Stimulated activated CD4-positive, alpha-beta T cell treated with anti-CD3 and anti-CD28 coated beads, Interleukin-15, amount 100 ng/mL, for 1 hour (primary cell): ENCODE measurements around the gene AIRE.
"Not testable (repeated sequence)": the region's sequence is repeated elsewhere in the genome, so short reads cannot be mapped to it uniquely, and the experiment has no call there.

Experiments used
- DNase-seq, 2 donors: peaks; one replicate each; pipeline ENCODE4 v3.0.0-alpha.2; 2020; ENCODE audit warnings: low read depth in 1 of 2, low spot score in 1 of 2

AIRE gene

GRCh38 chr21:44285138-44285992 is at the start of gene AIRE:
AIRE (plus strand) TSS chr21:44285876; CDS start chr21:44286007, 131 bp downstream.
- DNase-seq = no peak

- DNase-seq = not testable (repeated sequence)
These were observed 45.3 kb upstream of the AIRE start for GRCh38 chr21:44240353-44240752.

- DNase-seq = not testable (repeated sequence)
These were observed 44.8 kb upstream of the AIRE start, which contains the start of gene ICOSLG for GRCh38 chr21:44240842-44241241. ICOSLG (minus strand) TSS chr21:44240943; CDS start chr21:44240817, 126 bp downstream.

- DNase-seq = not testable (repeated sequence)
These were observed 44.4 kb upstream of the AIRE start for GRCh38 chr21:44241281-44241680.

GRCh38 chr21:44243980-44244379 is 41.7 kb upstream of the AIRE start:
- not testable (repeated sequence) for DNase-seq

- DNase-seq = not testable (repeated sequence)
These were observed 37.8 kb upstream of the AIRE start for GRCh38 chr21:44247904-44248303.

GRCh38 chr21:44249204-44250037 is 36.3 kb upstream of the AIRE start:
- not testable (repeated sequence) for DNase-seq

GRCh38 chr21:44253832-44254710 is 31.6 kb upstream of the AIRE start:
- no peak for DNase-seq

GRCh38 chr21:44255511-44255981 is 30.1 kb upstream of the AIRE start:
- no peak for DNase-seq

- DNase-seq = no peak
These were observed 27.5 kb upstream of the AIRE start for GRCh38 chr21:44258056-44258725.

- DNase-seq = no peak
These were observed 26.5 kb upstream of the AIRE start for GRCh38 chr21:44259082-44259705.

GRCh38 chr21:44260066-44260465 is 25.6 kb upstream of the AIRE start:
- no peak for DNase-seq

- no peak for DNase-seq
These were observed 24.7 kb upstream of the AIRE start for GRCh38 chr21:44260791-44261631.

- no peak for DNase-seq
These were observed 23.9 kb upstream of the AIRE start, which contains the start of gene DNMT3L for GRCh38 chr21:44261675-44262295. DNMT3L (minus strand) TSS chr21:44261897; CDS start chr21:44261259, 638 bp downstream.

- no peak for DNase-seq
These were observed 23.2 kb upstream of the AIRE start for GRCh38 chr21:44262338-44263056.

GRCh38 chr21:44263221-44263760 is 22.4 kb upstream of the AIRE start:
- DNase-seq = no peak

- no peak for DNase-seq
These were observed 21.9 kb upstream of the AIRE start for GRCh38 chr21:44263768-44264167.
